NCI-H2196 (cell line): ENCODE data around the gene RBM20.

Source experiments
- DNase-seq: peaks from one replicate; lab custom pipeline; 2025; ENCODE audit not compliant: unreplicated experiment; lab: John Stamatoyannopoulos, UW

Gene RBM20

GRCh38 chr10:110671788-110672579 lies 27.8 kb downstream of the RBM20 start:
- peak; percentile 39 for DNase-seq

DNA sequence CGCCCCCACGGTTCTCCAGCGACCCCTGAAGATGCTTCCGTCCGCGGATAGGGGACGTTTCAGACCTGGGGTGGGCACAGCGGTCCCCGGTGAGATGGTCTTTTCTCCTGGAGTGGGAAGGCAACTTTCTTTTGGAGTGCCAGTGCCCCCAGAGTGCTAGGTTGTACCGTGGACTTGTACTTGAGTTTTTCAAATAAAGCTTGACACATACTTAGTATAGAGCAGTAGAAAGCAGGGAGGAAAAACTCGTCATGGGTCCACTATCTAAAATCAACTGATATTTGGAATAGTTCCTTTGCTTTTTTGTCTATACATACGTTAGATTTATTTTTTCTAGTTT lies 28.4 kb downstream of the RBM20 start:
- no peak for DNase-seq

DNA sequence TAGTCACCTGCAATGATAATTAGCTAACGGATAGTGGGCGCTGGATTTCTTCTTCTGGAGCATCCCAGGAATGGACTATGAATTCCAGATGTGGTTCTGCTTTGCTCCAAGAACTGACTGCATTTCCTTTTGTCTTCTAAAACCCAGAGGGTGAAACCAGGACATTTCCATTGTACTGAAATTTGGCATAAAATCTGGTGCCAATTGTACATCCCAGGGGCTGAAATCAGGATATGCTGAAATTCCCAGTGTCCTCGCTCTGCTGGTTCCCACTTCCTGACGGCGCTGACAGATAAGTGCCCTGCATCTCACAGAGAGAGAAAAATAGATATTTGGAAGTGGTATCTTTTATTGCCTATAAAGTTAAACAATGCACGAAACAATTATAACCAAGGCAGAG lies 31.9 kb downstream of the RBM20 start:
- DNase-seq: no peak

DNA sequence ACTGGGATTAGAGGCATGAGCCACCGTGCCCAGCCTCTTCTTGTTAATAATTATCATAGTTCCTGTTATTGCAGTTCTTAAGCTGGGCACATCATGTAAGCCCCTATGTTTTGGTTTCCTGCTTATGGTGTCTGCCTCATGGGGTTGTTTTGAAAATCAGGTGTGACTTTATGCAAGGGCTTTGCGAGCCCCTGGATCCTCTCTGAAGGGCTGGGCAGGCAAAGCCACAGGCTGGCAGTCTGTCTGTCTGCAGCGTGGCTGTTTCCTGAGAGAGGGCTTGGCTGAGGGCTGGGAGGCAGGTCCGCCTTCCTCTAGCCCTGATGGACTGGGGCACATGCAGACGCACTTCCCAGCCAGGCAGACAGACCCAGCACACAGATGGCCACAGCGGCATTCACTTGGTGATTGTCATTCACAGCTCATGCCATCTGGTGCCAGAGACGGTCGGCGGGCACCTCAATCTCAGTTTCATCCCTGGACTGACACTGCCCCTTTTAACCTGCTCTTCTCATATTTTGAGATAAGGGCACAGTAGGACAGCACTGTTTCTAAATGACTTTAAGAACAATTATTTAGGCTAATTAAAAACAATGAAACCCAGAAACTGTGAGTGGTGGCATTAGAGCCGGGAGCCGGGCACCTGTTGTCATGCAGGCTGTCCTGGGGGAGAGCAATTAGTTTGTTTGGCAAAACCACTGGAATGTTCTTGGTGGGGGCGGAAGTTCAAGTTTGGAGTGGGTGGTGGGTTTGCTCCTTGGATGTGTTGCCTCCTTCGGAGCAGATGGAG lies 35.5 kb downstream of the RBM20 start:
- no peak for DNase-seq

DNA sequence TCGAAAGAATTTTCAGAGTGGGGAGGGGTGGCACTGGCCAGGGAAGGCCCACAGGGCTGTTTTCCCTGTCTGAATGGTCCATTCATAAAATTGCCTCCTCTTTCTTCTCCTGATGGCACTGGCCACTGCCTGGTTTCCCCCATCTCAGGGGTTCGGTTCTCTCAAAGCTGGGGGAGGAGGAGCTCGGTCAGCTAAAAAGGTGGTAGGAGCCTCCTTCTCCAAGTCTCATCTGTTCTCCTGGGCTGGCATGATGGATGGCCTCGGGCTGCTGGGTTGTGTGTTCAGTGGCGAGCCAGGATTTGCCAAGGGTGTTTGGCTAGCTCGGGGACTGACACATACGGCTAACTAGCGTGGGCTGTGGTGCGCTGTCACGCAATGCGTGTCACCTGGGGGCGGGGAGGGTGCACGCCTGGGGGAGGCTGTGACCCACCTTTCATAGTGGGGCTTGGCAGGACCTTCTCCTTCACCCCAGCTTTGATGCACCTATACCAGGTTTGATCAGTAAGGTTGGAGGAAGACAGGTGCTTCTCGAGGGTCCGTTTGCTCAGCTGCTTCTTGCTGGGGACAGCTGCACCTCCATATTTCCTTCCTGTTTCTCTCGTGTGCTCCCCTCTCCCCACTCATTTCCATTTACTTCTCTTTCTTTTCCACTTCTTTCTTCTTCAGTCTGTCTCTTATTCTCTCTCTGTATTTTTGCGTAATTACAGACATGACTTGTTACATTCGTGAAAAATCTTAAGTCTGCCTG lies 36.3 kb downstream of the RBM20 start:
- no peak for DNase-seq

- DNase-seq: no peak
Observed at GRCh38 chr10:110681023-110681681, 37.0 kb downstream of the RBM20 start.

DNA sequence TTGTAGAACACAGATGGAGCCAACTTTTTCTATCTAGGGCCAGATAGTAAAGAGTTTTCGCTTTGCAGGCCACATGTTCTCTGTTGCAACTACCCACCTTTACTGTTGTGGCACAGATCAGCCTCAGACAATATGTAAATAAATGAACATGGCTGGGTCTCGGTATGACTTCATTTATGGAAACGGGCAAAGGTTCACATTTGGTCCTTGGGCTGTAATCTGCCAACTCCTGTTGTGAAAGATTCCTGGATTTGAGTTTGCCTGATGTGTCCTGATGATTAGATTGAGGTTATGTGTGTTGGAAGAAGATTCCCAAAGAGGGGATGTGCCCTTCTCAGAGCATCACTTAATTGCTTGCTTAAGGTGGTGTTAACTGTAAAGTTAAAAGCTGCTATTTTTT lies 38.2 kb downstream of the RBM20 start:
- no peak for DNase-seq

- DNase-seq: no peak
Observed at GRCh38 chr10:110684800-110685446, 40.8 kb downstream of the RBM20 start.

GRCh38 chr10:110686047-110686446 lies 41.9 kb downstream of the RBM20 start:
- DNase-seq: no peak

DNA sequence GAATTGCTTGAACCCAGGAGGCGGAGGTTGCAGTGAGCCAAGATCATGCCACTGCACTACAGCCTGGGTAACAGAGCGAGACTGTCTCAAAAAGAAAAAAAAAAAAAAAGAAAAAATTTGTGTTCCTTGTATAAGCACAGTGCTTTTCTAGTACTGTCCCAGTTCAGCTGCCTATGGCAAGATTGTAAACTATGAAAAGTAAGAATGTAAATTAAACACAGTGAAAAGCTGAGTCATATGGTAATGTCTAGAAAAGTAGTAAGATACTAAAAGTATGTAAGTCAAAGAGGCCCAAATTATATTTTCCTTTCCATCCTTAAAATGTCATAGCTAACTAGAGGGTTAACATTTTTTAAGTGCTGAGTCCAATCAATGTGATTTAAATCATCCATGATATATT lies 42.8 kb downstream of the RBM20 start:
- no peak for DNase-seq

DNA sequence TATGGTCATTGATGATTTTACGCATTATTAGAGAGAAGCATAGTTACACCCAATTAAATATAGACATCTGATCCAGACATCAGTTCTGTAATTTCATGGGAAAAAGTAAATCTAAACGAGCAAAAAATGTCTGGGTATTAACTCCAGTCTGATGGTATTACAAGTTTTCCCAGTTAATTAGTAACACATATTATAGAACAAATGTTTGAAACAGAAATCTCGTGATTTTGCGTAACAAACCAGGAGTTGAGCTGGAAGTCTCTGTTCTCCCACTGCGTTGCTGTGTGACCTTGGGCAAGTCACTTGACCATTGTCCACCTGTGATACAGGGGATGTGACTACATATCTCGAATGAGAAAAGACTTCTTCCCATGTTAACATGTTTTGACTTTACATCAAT lies 43.3 kb downstream of the RBM20 start:
- DNase-seq: no peak

DNA sequence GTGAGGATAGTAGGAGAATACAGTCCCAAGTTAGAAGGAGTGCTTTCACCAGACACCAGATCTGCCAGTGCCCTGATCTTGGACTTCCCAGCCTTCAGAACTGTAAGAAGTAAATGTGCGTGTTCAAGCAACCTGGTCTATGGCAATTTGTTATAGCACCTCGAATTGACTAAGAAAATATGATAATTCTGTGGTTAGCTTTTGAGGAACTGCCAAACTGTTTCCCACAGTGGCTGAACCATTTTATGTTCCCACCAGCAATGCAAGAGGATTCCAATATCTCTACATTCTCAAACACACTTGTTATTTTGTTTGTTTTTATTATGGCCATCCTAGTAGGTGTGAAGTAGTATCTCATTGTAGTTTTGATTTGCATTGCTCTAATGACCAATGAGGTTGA lies 47.0 kb downstream of the RBM20 start:
- no peak for DNase-seq

GRCh38 chr10:110694263-110694662 lies 50.1 kb downstream of the RBM20 start:
- no peak for DNase-seq

- DNase-seq: no peak
Observed at GRCh38 chr10:110694820-110695538, 50.8 kb downstream of the RBM20 start.

- DNase-seq: no peak
Observed at GRCh38 chr10:110695539-110695886, 51.4 kb downstream of the RBM20 start.

GRCh38 chr10:110696436-110696835 lies 52.3 kb downstream of the RBM20 start:
- no peak for DNase-seq

DNA sequence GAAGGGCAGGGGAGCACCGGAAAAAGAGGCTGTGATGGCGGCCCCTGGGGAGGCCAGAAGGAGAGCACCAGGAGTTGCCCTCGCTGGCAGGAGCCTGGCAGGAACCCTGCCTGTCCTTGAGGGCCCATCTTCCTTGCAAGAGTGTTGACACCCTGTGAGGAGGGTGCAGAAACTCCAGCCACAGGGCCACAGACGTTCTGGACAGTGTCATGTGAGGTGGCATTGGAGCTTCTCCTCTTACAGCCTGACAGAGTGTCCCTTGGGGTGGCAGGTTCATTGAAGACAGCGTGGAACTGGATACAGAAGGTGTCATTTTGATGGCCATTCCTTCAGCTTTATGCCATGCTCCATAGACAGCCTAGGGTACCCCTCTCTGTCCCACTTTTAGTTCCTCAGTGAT lies 54.2 kb downstream of the RBM20 start:
- no peak for DNase-seq

DNA sequence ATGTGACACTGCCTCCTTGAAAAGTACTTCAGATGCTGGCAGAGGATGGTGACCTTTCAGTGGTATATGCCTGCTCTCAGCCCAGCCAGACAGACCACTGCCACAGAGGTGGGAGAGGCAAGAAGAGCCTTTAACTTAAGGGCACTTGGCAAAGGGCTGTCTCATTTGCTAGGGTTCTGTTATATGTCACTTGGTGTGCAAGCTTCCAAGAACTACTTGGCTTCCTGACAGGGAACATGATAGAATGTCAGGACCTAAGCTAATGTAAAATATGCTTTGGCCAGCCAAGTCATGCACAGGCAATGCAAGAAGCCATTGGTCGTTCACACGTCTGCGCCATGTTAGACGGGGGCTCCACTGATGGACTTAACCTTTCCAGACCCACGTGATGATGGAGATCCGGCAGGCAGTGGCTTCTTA lies 54.7 kb downstream of the RBM20 start:
- DNase-seq: no peak

DNA sequence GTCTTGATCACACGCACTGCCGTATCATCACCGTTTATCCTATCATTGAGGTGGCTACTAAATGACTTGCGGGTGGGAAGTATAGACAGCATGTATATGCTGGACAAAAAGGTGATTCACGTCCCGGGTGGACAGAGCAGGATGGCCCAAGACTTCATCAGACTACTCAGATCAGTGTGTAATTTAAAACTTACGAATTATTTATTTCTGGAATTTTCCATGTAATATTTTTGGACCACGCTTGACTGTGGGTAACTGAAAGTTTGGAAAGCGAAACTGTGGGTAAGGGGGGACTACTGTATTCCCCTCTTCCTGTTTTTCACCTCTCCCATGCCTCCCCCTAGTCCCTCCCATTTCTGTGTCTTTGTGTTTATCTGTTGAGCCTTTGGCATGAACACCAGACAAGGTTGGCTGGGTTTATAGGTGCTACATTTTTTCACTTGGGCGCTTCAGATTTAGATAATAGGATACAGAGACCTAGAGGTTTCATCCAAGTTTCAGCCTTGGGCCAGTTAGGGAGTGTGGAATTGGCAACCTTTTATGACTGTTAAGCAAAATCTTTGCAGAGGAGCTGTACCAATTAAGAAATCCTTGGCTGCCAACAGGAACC lies 55.8 kb downstream of the RBM20 start:
- DNase-seq: no peak
